K562 (cell line): ENCODE results near the gene SLC37A2. TPM values are rescaled to one million over a fixed set of nuclear protein-coding genes. Genes with fewer than 3 reads are reported as not detected.

Experiments
- ARNT ChIP-seq, 2 experiments: fragments of 450-650 bp; IDR thresholded peaks; 2 replicates each; pipeline ENCODE4 v1.6.1; 2016; ENCODE audit warnings: mild to moderate bottlenecking in 1 of 2
- CBX8 ChIP-seq: fragments of 200-600 bp; sonication (generic); IDR thresholded peaks from 2 replicates; pipeline ENCODE4 v1.6.1; 2012; ENCODE audit warnings: borderline replicate concordance, mixed run types, low read depth, mild to moderate bottlenecking, moderate library complexity, mixed read lengths, low read length, control low read depth, inconsistent platforms; ENCODE audit not compliant: poor library complexity, severe bottlenecking; ENCODE audit errors: extremely low read depth
- CCNT2 ChIP-seq: IDR thresholded peaks from 2 replicates; pipeline ENCODE4 v1.6.1; 2011; ENCODE audit warnings: borderline replicate concordance, low read depth, mild to moderate bottlenecking, moderate library complexity, mixed read lengths, low read length; ENCODE audit not compliant: insufficient read length; ENCODE audit errors: extremely low read depth
- CREM ChIP-seq: IDR thresholded peaks from 2 replicates; pipeline ENCODE4 v1.6.1; 2014; ENCODE audit warnings: antibody characterized with exemption, low read depth
- E2F3 ChIP-seq: fragments of 250-450 bp; sonication (Bioruptor Pico); IDR thresholded peaks from 2 replicates; pipeline ENCODE4 v1.4.0; 2020; ENCODE audit warnings: mild to moderate bottlenecking
- HDAC3 ChIP-seq: fragments of 450-650 bp; IDR thresholded peaks from 2 replicates; pipeline ENCODE4 v1.6.1; 2018; ENCODE audit warnings: borderline replicate concordance, mild to moderate bottlenecking, moderate library complexity; ENCODE audit not compliant: partially characterized antibody
- KLF13 ChIP-seq: fragments of 450-650 bp; IDR thresholded peaks from 2 replicates; pipeline ENCODE4 v1.6.1; 2016; ENCODE audit warnings: missing genetic modification characterization, low read depth, mild to moderate bottlenecking, missing compliant biosample characterization, moderate library complexity, borderline replicate concordance
- KLF6 ChIP-seq: fragments of 250-450 bp; sonication (Bioruptor Pico); IDR thresholded peaks from 2 replicates; pipeline ENCODE4 v1.4.0; 2020; ENCODE audit warnings: mild to moderate bottlenecking, moderate library complexity, borderline replicate concordance
- LARP7 ChIP-seq: fragments of 450-650 bp; IDR thresholded peaks from 2 replicates; pipeline ENCODE4 v1.6.1; 2016
- MCM2 ChIP-seq: fragments of 450-650 bp; IDR thresholded peaks from 2 replicates; pipeline ENCODE4 v1.6.1; 2017; ENCODE audit warnings: low read depth, mild to moderate bottlenecking
- MCM5 ChIP-seq: fragments of 450-650 bp; IDR thresholded peaks from 2 replicates; pipeline ENCODE4 v1.6.1; 2016; ENCODE audit warnings: low read depth
- POLR2G ChIP-seq: fragments of 200-400 bp; formaldehyde crosslinking; IDR thresholded peaks from 2 replicates; pipeline ENCODE4 v1.6.1; 2017; ENCODE audit warnings: low read depth, mild to moderate bottlenecking, antibody characterized with exemption, low read length, moderate library complexity
- SAFB2 ChIP-seq: fragments of 200-400 bp; formaldehyde crosslinking; IDR thresholded peaks from 2 replicates; pipeline ENCODE4 v1.6.1; 2018; ENCODE audit warnings: borderline replicate concordance, low read length, low read depth, moderate library complexity; ENCODE audit not compliant: severe bottlenecking
- SRSF9 ChIP-seq: fragments of 200-400 bp; formaldehyde crosslinking; IDR thresholded peaks from 2 replicates; pipeline ENCODE4 v1.6.1; 2017; ENCODE audit warnings: low read depth, low read length, borderline replicate concordance
- TBP ChIP-seq: optimal IDR thresholded peaks from 2 replicates; pipeline ENCODE3; 2011; ENCODE audit warnings: low read depth, low read length, improper control_type of control experiment
- ZNF134 ChIP-seq: fragments of 250-450 bp; sonication (Bioruptor Pico); conservative IDR thresholded peaks from 2 replicates; pipeline ENCODE4 v1.4.0; 2020
- ZNF583 ChIP-seq: fragments of 250-450 bp; sonication (Bioruptor Pico); IDR thresholded peaks from 2 replicates; pipeline ENCODE4 v1.4.0; 2020
- ZNF668 ChIP-seq: fragments of 250-450 bp; sonication (Bioruptor Pico); IDR thresholded peaks from 2 replicates; pipeline ENCODE4 v1.8.0; 2022; ENCODE audit warnings: mild to moderate bottlenecking, inconsistent platforms
- ZNF79 ChIP-seq: fragments of 250-450 bp; sonication (Bioruptor Pico); IDR thresholded peaks from 2 replicates; pipeline ENCODE4 v1.4.0; 2020; ENCODE audit warnings: low read depth, mild to moderate bottlenecking, moderate library complexity
- polyA plus RNA-seq, 8 experiments: library from polyadenylated mRNA; depleted of rRNA in 4 of 8; stranded (reverse) in 5 of 8; unstranded in 3 of 8; fragments of >200 nt; fragmentation: Nextera tagmentation in 2 of 8; fragmentation: Illumina TruSeq in 1 of 8; extraction: Ambion mirVana in 2 of 8; extraction: Trizol in 1 of 8; gene quantifications; 2 replicates each; pipeline versions ENCODE4 v1.2.1 to v1.2.3, GENCODE V29; 2011 to 2014; ENCODE audit warnings: inconsistent platforms in 1 of 8, missing spikeins in 1 of 8
- total RNA-seq, 7 experiments: library from RNA; depleted of rRNA in 6 of 7; stranded (reverse); fragments of >200 nt in 6 of 7; fragmentation: Illumina TruSeq in 2 of 7; extraction: Trizol in 2 of 7; gene quantifications; 2 replicates each; pipeline versions ENCODE4 v1.2.1 to v1.2.3, GENCODE V29; 2011 to 2021; ENCODE audit warnings: low replicate concordance in 1 of 7
- TF ChIP-seq, protein P1 (sequence below): sonication (generic); formaldehyde crosslinking; IDR thresholded peaks from 2 replicates; pipeline ENCODE4 v1.8.0; 2022; ENCODE audit warnings: mild to moderate bottlenecking, low read depth, missing genetic modification reagents
- TF ChIP-seq, protein P2 (sequence below): sonication (generic); formaldehyde crosslinking; IDR thresholded peaks from 2 replicates; pipeline ENCODE4 v1.8.1; 2023; ENCODE audit warnings: mild to moderate bottlenecking, missing genetic modification reagents, moderate library complexity
- TF ChIP-seq, protein P3 (sequence below): fragments of 250-450 bp; sonication (Bioruptor Pico); IDR thresholded peaks from 2 replicates; pipeline ENCODE4 v1.8.0; 2022; ENCODE audit warnings: moderate library complexity, mild to moderate bottlenecking, inconsistent platforms
- TF ChIP-seq, protein P4 (sequence below): fragments of 450-650 bp; IDR thresholded peaks from 2 replicates; pipeline ENCODE4 v1.6.1; 2017; ENCODE audit warnings: mild to moderate bottlenecking, moderate library complexity
- TF ChIP-seq, protein P5 (sequence below): sonication (generic); formaldehyde crosslinking; IDR thresholded peaks from 2 replicates; pipeline ENCODE4 v1.9.0; 2022; ENCODE audit warnings: mild to moderate bottlenecking, missing genetic modification reagents

Gene SLC37A2
- total and polyA plus RNA-seq, 9 of the 15 experiments (the other 6 are each of a cell fraction or from before 2014, with no cell fraction given): 0.01 to 1.2 (median 0.52) TPM

DNA sequence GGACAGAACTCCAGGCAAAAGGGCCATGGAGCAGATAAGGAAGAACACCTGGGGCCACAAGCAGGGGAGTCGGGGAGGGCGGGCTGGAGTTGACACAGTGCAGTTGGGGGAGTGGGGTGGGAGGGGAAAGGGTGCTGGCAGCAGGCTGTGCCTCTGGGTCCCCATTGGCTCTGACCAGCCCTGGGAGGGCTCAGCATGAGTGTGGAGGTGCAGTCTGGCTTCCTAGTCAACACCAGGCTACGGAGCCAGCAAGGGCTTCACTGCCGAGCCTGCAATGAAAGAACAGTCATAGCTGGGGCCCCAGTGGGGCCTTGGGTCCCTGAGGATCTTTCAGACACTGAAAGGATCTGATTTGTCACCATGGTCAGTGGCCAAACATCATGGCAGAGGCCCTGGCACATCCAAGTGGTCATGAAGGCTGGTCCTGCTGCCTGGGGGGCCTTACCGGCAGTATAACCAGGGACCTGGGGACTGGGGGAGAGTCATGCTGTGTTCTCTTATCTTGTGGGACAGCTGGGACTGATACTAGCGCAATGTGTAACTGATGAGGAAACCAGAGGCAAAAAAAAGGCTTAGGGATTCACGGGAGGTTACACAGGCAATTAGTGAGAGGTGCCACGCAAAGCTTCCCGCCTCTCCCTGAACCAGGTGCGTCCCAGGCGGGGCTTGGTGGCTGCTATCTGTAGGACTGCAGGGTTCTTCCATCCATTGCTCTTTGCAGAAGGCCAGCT lies 11.6 kb downstream of the SLC37A2 start (continued):
- TF ChIP-seq CBX8: no peak
- TF ChIP-seq HDAC3: no peak
- TF ChIP-seq, protein P1, sequence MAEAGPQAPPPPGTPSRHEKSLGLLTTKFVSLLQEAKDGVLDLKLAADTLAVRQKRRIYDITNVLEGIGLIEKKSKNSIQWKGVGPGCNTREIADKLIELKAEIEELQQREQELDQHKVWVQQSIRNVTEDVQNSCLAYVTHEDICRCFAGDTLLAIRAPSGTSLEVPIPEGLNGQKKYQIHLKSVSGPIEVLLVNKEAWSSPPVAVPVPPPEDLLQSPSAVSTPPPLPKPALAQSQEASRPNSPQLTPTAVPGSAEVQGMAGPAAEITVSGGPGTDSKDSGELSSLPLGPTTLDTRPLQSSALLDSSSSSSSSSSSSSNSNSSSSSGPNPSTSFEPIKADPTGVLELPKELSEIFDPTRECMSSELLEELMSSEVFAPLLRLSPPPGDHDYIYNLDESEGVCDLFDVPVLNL (CRISPR knock-in tag): no peak
- TF ChIP-seq POLR2G: 0 out of 2 replicates have a peak, but pooled peaks have one; percentile 25
- TF ChIP-seq, protein P2, sequence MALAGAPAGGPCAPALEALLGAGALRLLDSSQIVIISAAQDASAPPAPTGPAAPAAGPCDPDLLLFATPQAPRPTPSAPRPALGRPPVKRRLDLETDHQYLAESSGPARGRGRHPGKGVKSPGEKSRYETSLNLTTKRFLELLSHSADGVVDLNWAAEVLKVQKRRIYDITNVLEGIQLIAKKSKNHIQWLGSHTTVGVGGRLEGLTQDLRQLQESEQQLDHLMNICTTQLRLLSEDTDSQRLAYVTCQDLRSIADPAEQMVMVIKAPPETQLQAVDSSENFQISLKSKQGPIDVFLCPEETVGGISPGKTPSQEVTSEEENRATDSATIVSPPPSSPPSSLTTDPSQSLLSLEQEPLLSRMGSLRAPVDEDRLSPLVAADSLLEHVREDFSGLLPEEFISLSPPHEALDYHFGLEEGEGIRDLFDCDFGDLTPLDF: 0 out of 2 replicates have a peak, but pooled peaks have one; percentile 49
- TF ChIP-seq, protein P3, sequence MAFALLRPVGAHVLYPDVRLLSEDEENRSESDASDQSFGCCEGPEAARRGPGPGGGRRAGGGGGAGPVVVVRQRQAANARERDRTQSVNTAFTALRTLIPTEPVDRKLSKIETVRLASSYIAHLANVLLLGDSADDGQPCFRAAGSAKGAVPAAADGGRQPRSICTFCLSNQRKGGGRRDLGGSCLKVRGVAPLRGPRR (CRISPR knock-in tag): no peak
- no peak for TF ChIP-seq ZNF668 (CRISPR knock-in tag)
- no peak for TF ChIP-seq SAFB2
- TF ChIP-seq ZNF79 (CRISPR knock-in tag): no peak
- no peak for TF ChIP-seq ARNT (IDR thresholded peaks at IDR 0.05)
- peak; percentile 47 for TF ChIP-seq CCNT2
- no peak for TF ChIP-seq MCM5
- TF ChIP-seq SRSF9: no peak
- no peak for TF ChIP-seq LARP7
- peak; percentile 67 for TF ChIP-seq ZNF134 (CRISPR knock-in tag)
- TF ChIP-seq ZNF583 (CRISPR knock-in tag): 0 out of 2 replicates have a peak, but pooled peaks have one; percentile 61
- TF ChIP-seq, protein P4, sequence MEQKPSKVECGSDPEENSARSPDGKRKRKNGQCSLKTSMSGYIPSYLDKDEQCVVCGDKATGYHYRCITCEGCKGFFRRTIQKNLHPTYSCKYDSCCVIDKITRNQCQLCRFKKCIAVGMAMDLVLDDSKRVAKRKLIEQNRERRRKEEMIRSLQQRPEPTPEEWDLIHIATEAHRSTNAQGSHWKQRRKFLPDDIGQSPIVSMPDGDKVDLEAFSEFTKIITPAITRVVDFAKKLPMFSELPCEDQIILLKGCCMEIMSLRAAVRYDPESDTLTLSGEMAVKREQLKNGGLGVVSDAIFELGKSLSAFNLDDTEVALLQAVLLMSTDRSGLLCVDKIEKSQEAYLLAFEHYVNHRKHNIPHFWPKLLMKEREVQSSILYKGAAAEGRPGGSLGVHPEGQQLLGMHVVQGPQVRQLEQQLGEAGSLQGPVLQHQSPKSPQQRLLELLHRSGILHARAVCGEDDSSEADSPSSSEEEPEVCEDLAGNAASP: no peak
- peak; percentile 21 for TF ChIP-seq TBP
- TF ChIP-seq MCM2: no peak
- TF ChIP-seq, protein P5, sequence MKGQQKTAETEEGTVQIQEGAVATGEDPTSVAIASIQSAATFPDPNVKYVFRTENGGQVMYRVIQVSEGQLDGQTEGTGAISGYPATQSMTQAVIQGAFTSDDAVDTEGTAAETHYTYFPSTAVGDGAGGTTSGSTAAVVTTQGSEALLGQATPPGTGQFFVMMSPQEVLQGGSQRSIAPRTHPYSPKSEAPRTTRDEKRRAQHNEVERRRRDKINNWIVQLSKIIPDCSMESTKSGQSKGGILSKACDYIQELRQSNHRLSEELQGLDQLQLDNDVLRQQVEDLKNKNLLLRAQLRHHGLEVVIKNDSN (CRISPR knock-in tag): no peak
- peak; percentile 55; the same call in 1 of the 2 replicates for TF ChIP-seq KLF6 (CRISPR knock-in tag)
- peak; percentile 35; the same call in 1 of the 2 replicates for TF ChIP-seq CREM
- no peak for TF ChIP-seq KLF13 (tag)
- no peak for TF ChIP-seq E2F3 (CRISPR knock-in tag)
